Endodermal cell (in vitro differentiated cells): ENCODE results near the gene GANC. TPM values are rescaled to one million over a fixed set of nuclear protein-coding genes. Genes with fewer than 3 reads are reported as not detected.

Experiments
- DNase-seq: peaks from one replicate; pipeline ENCODE4 v3.0.0-alpha.2; 2017
- H3K27ac ChIP-seq: 2 replicates; pipeline ENCODE4 v1.5.1; 2013; ENCODE audit warnings: mild to moderate bottlenecking, low read depth, low read length, moderate library complexity
- H3K27me3 ChIP-seq: 2 replicates; pipeline ENCODE4 v1.6.1; 2013; ENCODE audit warnings: mild to moderate bottlenecking, low read length, moderate library complexity; ENCODE audit not compliant: insufficient read depth, control insufficient read depth, poor library complexity, severe bottlenecking
- H3K36me3 ChIP-seq: 2 replicates; pipeline ENCODE4 v1.7.0; 2013; ENCODE audit warnings: mild to moderate bottlenecking, low read length, moderate library complexity; ENCODE audit not compliant: control insufficient read depth, insufficient read depth
- H3K4me1 ChIP-seq: one replicate; pipeline ENCODE4 v1.7.0; 2013; ENCODE audit warnings: low read length; ENCODE audit not compliant: control insufficient read depth, insufficient read depth
- H3K4me3 ChIP-seq: 2 replicates; pipeline ENCODE4 v1.5.1; 2013; ENCODE audit warnings: mild to moderate bottlenecking, low read length, moderate library complexity
- H3K9ac ChIP-seq: 2 replicates; pipeline ENCODE4 v1.6.1; 2013; ENCODE audit warnings: mild to moderate bottlenecking, low read length, moderate library complexity; ENCODE audit not compliant: poor library complexity, severe bottlenecking; ENCODE audit errors: extremely low read depth
- H3K9me3 ChIP-seq: 2 replicates; pipeline ENCODE4 v1.6.1; 2013; ENCODE audit warnings: mild to moderate bottlenecking, low read length, moderate library complexity; ENCODE audit not compliant: control insufficient read depth
- H3K27ac Mint-ChIP-seq: 2 replicates; pipeline ENCODE4 v1.8.0; 2020; ENCODE audit warnings: mixed read lengths
- H3K27me3 Mint-ChIP-seq: 2 replicates; pipeline ENCODE4 v1.8.0; 2021; ENCODE audit warnings: mild to moderate bottlenecking, mixed read lengths; ENCODE audit not compliant: insufficient read depth
- H3K36me3 Mint-ChIP-seq: 2 replicates; pipeline ENCODE4 v1.8.0; 2020; ENCODE audit warnings: low read depth, mixed read lengths
- H3K4me1 Mint-ChIP-seq: 2 replicates; pipeline ENCODE4 v1.8.0; 2020; ENCODE audit warnings: mixed read lengths
- H3K4me3 Mint-ChIP-seq: 2 replicates; pipeline ENCODE4 v1.8.0; 2020; ENCODE audit warnings: mild to moderate bottlenecking, moderate library complexity, mixed read lengths
- H3K9me3 Mint-ChIP-seq: 2 replicates; pipeline ENCODE4 v1.8.0; 2020; ENCODE audit warnings: mild to moderate bottlenecking, mixed read lengths
- CTCF ChIP-seq: fragments of 200-600 bp; sonication (generic); conservative IDR thresholded peaks from 2 replicates; pipeline ENCODE4 v1.5.0; 2021; ENCODE audit warnings: antibody characterized with exemption, mild to moderate bottlenecking
- WGBS, 2 experiments: methylation state at CpG; one replicate each; pipeline versions ENCODE4 v1.1.5 to v1.1.7; 2013; ENCODE audit warnings: missing lambda C conversion rate in 2 of 2, mixed read lengths in 1 of 2; ENCODE audit not compliant: insufficient coverage in 1 of 2, insufficient read length in 1 of 2; 5-methylcytosine and 5-hydroxymethylcytosine counted together
- total RNA-seq, 2 donors: library from RNA; stranded (reverse); fragmentation: NEBNext Ultra II Directional in 1 of 2; extraction: Animal tissue kit (Norgen Biotek cat#: 25700) in 1 of 2; gene quantifications; 2 replicates in 1 of 2; 3 replicates in 1 of 2; pipeline ENCODE4 v1.2.1, GENCODE V29; 2021

GANC gene
- total RNA-seq, 2 donors from 2014 or later, result 13.8 to 17.1 TPM

- Mint-ChIP-seq H3K27ac (no peak overlapping the region), H3K4me3 (no peak overlapping the region), H3K9me3 (no peaks in the 10 kb centered on the region), H3K4me1 (peaks cover 6% of the 10 kb centered on the region), H3K27me3 (no peaks in the 10 kb centered on the region), H3K36me3 (no peaks in the 10 kb centered on the region)
- DNase-seq, result no peak
- 74 to 83% methylated on average over 5 to 6 of the region's 6 CpGs for WGBS, 2 experiments
- Histone ChIP-seq H3K4me1 (peaks cover 6% of the 10 kb centered on the region), H3K27ac (no peak overlapping the region), H3K27me3 (no peaks in the 10 kb centered on the region), H3K36me3 (no peaks in the 10 kb centered on the region), H3K9me3 (no peaks in the 10 kb centered on the region), H3K9ac (no peak overlapping the region), H3K4me3 (no peak overlapping the region)
- no peak for TF ChIP-seq CTCF
These were observed 80.1 kb downstream of the GANC start for GRCh38 chr15:42353061-42353460.

GRCh38 chr15:42354824-42355223 lies 81.8 kb downstream of the GANC start:
- H3K36me3 Mint-ChIP-seq, result no peaks in the 10 kb centered on the region
- H3K27ac Mint-ChIP-seq, result no peak overlapping the region
- peaks cover 8% of the 10 kb centered on the region for H3K27me3 Mint-ChIP-seq
- Histone ChIP-seq H3K9ac (no peak overlapping the region), H3K9me3 (no peaks in the 10 kb centered on the region), H3K27me3 (no peaks in the 10 kb centered on the region), H3K36me3 (no peaks in the 10 kb centered on the region), H3K4me3 (no peak overlapping the region), H3K27ac (no peak overlapping the region), H3K4me1 (peaks cover 6% of the 10 kb centered on the region)
- DNase-seq, result no peak
- H3K4me3 Mint-ChIP-seq, result no peak overlapping the region
- no peak for TF ChIP-seq CTCF
- H3K4me1 Mint-ChIP-seq, result peaks cover 6% of the 10 kb centered on the region
- WGBS, 2 experiments, result 68% methylated on average over 2 of the region's 2 CpGs
- no peaks in the 10 kb centered on the region for H3K9me3 Mint-ChIP-seq

- Histone ChIP-seq H3K9ac (no peak overlapping the region), H3K36me3 (no peaks in the 10 kb centered on the region), H3K9me3 (no peaks in the 10 kb centered on the region), H3K27ac (no peak overlapping the region), H3K4me3 (no peak overlapping the region), H3K4me1 (peaks cover 6% of the 10 kb centered on the region), H3K27me3 (no peaks in the 10 kb centered on the region)
- H3K9me3 Mint-ChIP-seq, result no peaks in the 10 kb centered on the region
- no peak for DNase-seq
- H3K4me3 Mint-ChIP-seq, result no peak overlapping the region
- peaks cover 12% of the 10 kb centered on the region for H3K27me3 Mint-ChIP-seq
- WGBS, 2 experiments, result 95 to 97% methylated on average over 6 of the region's 6 CpGs
- no peaks in the 10 kb centered on the region for H3K36me3 Mint-ChIP-seq
- H3K4me1 Mint-ChIP-seq, result peaks cover 6% of the 10 kb centered on the region
- no peak for TF ChIP-seq CTCF
- no peak overlapping the region for H3K27ac Mint-ChIP-seq
These were observed 82.3 kb downstream of the GANC start for GRCh38 chr15:42355291-42355690.
